HCT116 (cell line): ENCODE results near the gene FKBP1A. TPM values are rescaled to one million over a fixed set of nuclear protein-coding genes. Genes with fewer than 3 reads are reported as not detected.

Experiments
- ATAC-seq: fragments of 200-7000 bp; cut with Tn5 transposase; 2 replicates; pipeline ENCODE4 v1.9.1; 2020; ENCODE audit warnings: mild to moderate bottlenecking, moderate library complexity
- BruUV-seq: library from RNA; stranded (reverse); fragments of 400-500 nt; replicated peaks from 2 replicates; lab custom pipeline; 2021; lab: Mats Ljungman, UMichigan
- CTCF ChIA-PET: fragments of 300-600 bp; sonication (Branson Sonifier 250); formaldehyde crosslinking; loops from one replicate; lab custom pipeline; 2021; ENCODE audit warnings: antibody characterized with exemption; lab: Charles Lee
- POLR2A ChIA-PET: fragments of 300-600, 350-600 bp; sonication (Branson Sonifier 250); formaldehyde crosslinking; loops from one replicate; lab custom pipeline; 2021; ENCODE audit warnings: antibody characterized with exemption; lab: Charles Lee
- RAD21 ChIA-PET, 2 experiments: fragments of 300-600 bp; sonication (Branson Sonifier 250); formaldehyde crosslinking; loops; one replicate each; lab custom pipeline; 2023; ENCODE audit warnings: low total read pairs in 2 of 2; ENCODE audit not compliant: uncharacterized antibody in 2 of 2, unreplicated experiment in 2 of 2, low non-redundant PET in 1 of 2; lab: Charles Lee
- DNase-seq: peaks from one replicate; pipeline ENCODE4 v3.0.0-alpha.2; 2010; ENCODE audit warnings: low read depth, low spot score
- H2AFZ ChIP-seq: fragments of 200-600 bp; shearing (Covaris generic), sonication (generic); 2 replicates; pipeline ENCODE4 v1.6.1; 2017; ENCODE audit warnings: low read depth, mixed run types, mixed read lengths, antibody characterized with exemption, low read length; ENCODE audit not compliant: poor library complexity, severe bottlenecking
- H3K27ac ChIP-seq: 2 replicates; pipeline ENCODE4 v1.5.1; 2012; ENCODE audit warnings: low read depth, low read length
- H3K27me3 ChIP-seq: fragments of 200-600 bp; sonication (generic); 2 replicates; pipeline ENCODE4 v1.6.1; 2016; ENCODE audit warnings: mixed run types, low read length, mixed read lengths; ENCODE audit not compliant: insufficient read depth
- H3K36me3 ChIP-seq, 2 experiments: fragments of 200-500 bp in 1 of 2; fragments of 200-600 bp in 1 of 2; sonication (Bioruptor generic) in 1 of 2; sonication (generic) in 1 of 2; 2 replicates each; pipeline versions ENCODE4 v1.5.1 to v1.6.1; 2014 to 2016; ENCODE audit warnings: low read length in 2 of 2, inconsistent platforms in 1 of 2, mixed read lengths in 1 of 2, mixed run types in 1 of 2; ENCODE audit not compliant: insufficient read depth in 2 of 2, control insufficient read depth in 1 of 2
- H3K4me1 ChIP-seq, 2 experiments: fragments of 200-600 bp in 1 of 2; sonication (generic) in 1 of 2; 2 replicates each; pipeline versions ENCODE4 v1.5.1 to v1.6.1; 2012 to 2017; ENCODE audit warnings: low read length in 2 of 2, inconsistent platforms in 1 of 2, mild to moderate bottlenecking in 1 of 2, mixed read lengths in 1 of 2, mixed run types in 1 of 2, moderate library complexity in 1 of 2; ENCODE audit not compliant: insufficient read depth in 2 of 2, control insufficient read depth in 1 of 2
- H3K4me2 ChIP-seq: fragments of 200-600 bp; sonication (generic); 2 replicates; pipeline ENCODE4 v1.6.1; 2017; ENCODE audit warnings: mixed run types, low read length, mixed read lengths
- H3K4me3 ChIP-seq, 2 experiments: fragments of 200-600 bp in 1 of 2; sonication (generic) in 1 of 2; replicated peaks in 1 of 2; 2 replicates each; pipeline ENCODE4 v1.5.1; 2011 to 2016; ENCODE audit warnings: low read length in 2 of 2, control low read depth in 1 of 2, low read depth in 1 of 2, mild to moderate bottlenecking in 1 of 2, mixed read lengths in 1 of 2, mixed run types in 1 of 2
- H3K79me2 ChIP-seq: fragments of 200-600 bp; sonication (generic); 2 replicates; pipeline ENCODE4 v1.6.1; 2017; ENCODE audit warnings: mild to moderate bottlenecking, mixed run types, low read length, moderate library complexity, mixed read lengths; ENCODE audit not compliant: insufficient read depth
- H3K9ac ChIP-seq: fragments of 200-600 bp; sonication (generic); 2 replicates; pipeline ENCODE4 v1.6.1; 2016; ENCODE audit warnings: low read length, mixed read lengths
- H3K9me2 ChIP-seq: fragments of 200-600 bp; sonication (generic), shearing (Covaris generic); 2 replicates; pipeline ENCODE4 v1.6.1; 2017; ENCODE audit warnings: mixed run types, mild to moderate bottlenecking, moderate library complexity; ENCODE audit not compliant: insufficient read depth
- H3K9me3 ChIP-seq, 2 experiments: fragments of 200-500 bp in 1 of 2; fragments of 200-600 bp in 1 of 2; sonication (Bioruptor generic) in 1 of 2; sonication (generic) in 1 of 2; 2 replicates each; pipeline ENCODE4 v1.6.1; 2014 to 2017; ENCODE audit warnings: low read length in 2 of 2, mixed read lengths in 2 of 2, inconsistent platforms in 1 of 2, low read depth in 1 of 2, mild to moderate bottlenecking in 1 of 2, mixed run types in 1 of 2, moderate library complexity in 1 of 2; ENCODE audit not compliant: control insufficient read depth in 1 of 2, insufficient read depth in 1 of 2
- H4K20me1 ChIP-seq: fragments of 200-600 bp; sonication (generic), shearing (Covaris generic); 2 replicates; pipeline ENCODE4 v1.6.1; 2017; ENCODE audit warnings: mixed run types, mild to moderate bottlenecking, moderate library complexity; ENCODE audit not compliant: insufficient read depth
- CBX3 ChIP-seq: IDR thresholded peaks from 2 replicates; pipeline ENCODE4 v1.6.1; 2012; ENCODE audit warnings: low read depth
- EGR1 ChIP-seq: IDR thresholded peaks from 2 replicates; pipeline ENCODE4 v1.6.1; 2012; ENCODE audit warnings: low read depth
- EZH2 ChIP-seq: fragments of 200-600 bp; sonication (generic); IDR thresholded peaks from 2 replicates; pipeline ENCODE4 v1.6.1; 2017; ENCODE audit warnings: antibody characterized with exemption, mixed run types
- EZH2phosphoT487 ChIP-seq: fragments of 200-600 bp; IDR thresholded peaks from 2 replicates; pipeline ENCODE4 v1.6.1; 2018; ENCODE audit warnings: antibody characterized with exemption, borderline replicate concordance
- FOSL1 ChIP-seq: IDR thresholded peaks from 2 replicates; pipeline ENCODE4 v1.6.1; 2012; ENCODE audit warnings: low read depth
- JUND ChIP-seq: IDR thresholded peaks from 2 replicates; pipeline ENCODE4 v1.6.1; 2012
- POLR2A ChIP-seq: IDR thresholded peaks from 2 replicates; pipeline ENCODE4 v1.7.0; 2011; ENCODE audit warnings: borderline replicate concordance; ENCODE audit not compliant: insufficient read depth, insufficient read length; ENCODE audit errors: extremely low read depth
- POLR2AphosphoS5 ChIP-seq: IDR thresholded peaks from 2 replicates; pipeline ENCODE4 v1.6.1; 2011; ENCODE audit warnings: mild to moderate bottlenecking, low read depth, low read length, moderate library complexity
- SIN3A ChIP-seq: IDR thresholded peaks from 2 replicates; pipeline ENCODE4 v1.6.1; 2012; ENCODE audit warnings: low read depth
- SP1 ChIP-seq: IDR thresholded peaks from 2 replicates; pipeline ENCODE4 v1.6.1; 2012; ENCODE audit warnings: low read depth
- ZNF274 ChIP-seq: fragments of 200-500 bp; sonication (Bioruptor generic); IDR thresholded peaks from 2 replicates; pipeline ENCODE4 v1.6.1; 2014; ENCODE audit warnings: mild to moderate bottlenecking, low read depth, low read length, inconsistent platforms
- intact Hi-C: fragments of 100-400 bp; cut with micrococcal nuclease; formaldehyde crosslinking; loops from 2 replicates; pipeline ENCODE4 v1.10.0; 2022
- total RNA-seq: library from RNA; stranded (reverse); gene quantifications from one replicate; pipeline ENCODE4 v1.2.1, GENCODE V29; 2021; ENCODE audit not compliant: unreplicated experiment
- TF ChIP-seq, protein P1 (sequence below): IDR thresholded peaks from 2 replicates; pipeline ENCODE4 v1.6.1; 2011; ENCODE audit warnings: mild to moderate bottlenecking, low read length, moderate library complexity; ENCODE audit not compliant: insufficient replicate concordance; ENCODE audit errors: extremely low read depth
- TF ChIP-seq, protein P2 (sequence below), 3 experiments: fragments of 200-600 bp in 1 of 3; sonication (generic) in 1 of 3; IDR thresholded peaks in 2 of 3; conservative IDR thresholded peaks in 1 of 3; 2 replicates each; pipeline ENCODE4 v1.5.1; 2012 to 2017; ENCODE audit warnings: low read depth in 2 of 3, low read length in 2 of 3, antibody characterized with exemption in 1 of 3, borderline replicate concordance in 1 of 3, control low read depth in 1 of 3, mild to moderate bottlenecking in 1 of 3, mixed read lengths in 1 of 3, mixed run types in 1 of 3, moderate library complexity in 1 of 3; ENCODE audit not compliant: insufficient read depth in 1 of 3
- TF ChIP-seq, protein P3 (sequence below): IDR thresholded peaks from 2 replicates; pipeline ENCODE4 v1.6.1; 2012

Gene FKBP1A
- total RNA-seq, 1 experiment from 2014 or later: 259 TPM

DNA sequence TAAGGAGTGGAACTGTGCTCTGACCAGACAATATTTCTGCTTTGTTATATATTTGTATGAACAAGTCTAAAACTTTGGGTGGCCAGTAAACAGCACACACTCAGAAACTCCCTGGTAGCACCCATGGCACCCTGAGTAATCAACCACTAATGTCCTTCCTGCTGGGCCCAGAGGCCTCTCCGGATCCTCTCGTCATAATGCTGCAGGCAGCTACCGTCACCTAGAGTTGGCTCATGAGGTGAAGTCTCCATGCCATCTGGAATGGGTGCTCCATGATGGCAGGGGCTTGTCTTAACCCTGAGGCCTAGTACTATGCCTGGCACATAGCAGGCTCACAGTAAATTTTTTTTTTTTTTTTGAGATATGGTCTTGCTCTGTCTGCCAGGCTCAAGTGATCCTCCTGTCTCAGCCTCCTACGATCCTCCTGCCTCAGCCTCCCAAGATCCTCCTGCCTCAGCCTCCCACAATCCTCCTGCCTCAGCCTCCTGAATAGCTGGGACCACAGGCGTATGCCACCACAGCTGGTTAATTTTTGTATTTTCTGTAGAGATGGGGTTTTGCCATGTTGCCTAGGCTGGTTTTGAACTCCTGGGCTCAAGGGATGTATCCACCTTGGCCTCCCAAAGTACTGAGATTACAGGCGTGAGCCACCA is 60.9 kb downstream of the FKBP1A start (continued):
- TF ChIP-seq, protein P1, sequence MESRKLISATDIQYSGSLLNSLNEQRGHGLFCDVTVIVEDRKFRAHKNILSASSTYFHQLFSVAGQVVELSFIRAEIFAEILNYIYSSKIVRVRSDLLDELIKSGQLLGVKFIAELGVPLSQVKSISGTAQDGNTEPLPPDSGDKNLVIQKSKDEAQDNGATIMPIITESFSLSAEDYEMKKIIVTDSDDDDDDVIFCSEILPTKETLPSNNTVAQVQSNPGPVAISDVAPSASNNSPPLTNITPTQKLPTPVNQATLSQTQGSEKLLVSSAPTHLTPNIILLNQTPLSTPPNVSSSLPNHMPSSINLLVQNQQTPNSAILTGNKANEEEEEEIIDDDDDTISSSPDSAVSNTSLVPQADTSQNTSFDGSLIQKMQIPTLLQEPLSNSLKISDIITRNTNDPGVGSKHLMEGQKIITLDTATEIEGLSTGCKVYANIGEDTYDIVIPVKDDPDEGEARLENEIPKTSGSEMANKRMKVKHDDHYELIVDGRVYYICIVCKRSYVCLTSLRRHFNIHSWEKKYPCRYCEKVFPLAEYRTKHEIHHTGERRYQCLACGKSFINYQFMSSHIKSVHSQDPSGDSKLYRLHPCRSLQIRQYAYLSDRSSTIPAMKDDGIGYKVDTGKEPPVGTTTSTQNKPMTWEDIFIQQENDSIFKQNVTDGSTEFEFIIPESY: no peak
- TF ChIP-seq JUND: no peak
- TF ChIP-seq ZNF274: no peak
- TF ChIP-seq, all 23 proteins: peak for 0

DNA sequence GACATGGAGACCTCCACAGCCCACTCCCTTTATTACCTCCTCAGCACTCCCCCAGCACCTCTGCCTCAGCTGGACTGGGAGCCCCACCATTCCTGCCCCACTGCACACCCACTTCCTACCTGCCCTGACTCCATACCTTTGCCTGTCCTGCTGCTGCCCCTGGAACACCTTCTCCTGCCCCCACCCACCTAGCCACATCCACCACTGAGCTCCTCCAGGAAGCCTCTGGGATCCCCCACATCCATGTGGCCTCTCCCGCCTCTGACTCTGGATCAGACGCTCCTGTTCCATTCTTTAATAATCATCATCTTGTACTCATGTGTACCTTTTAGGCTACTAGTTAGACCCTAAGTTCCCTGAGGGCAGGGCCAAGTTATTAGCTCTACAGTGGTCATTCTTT is 61.8 kb downstream of the FKBP1A start:
- Histone ChIP-seq H3K9me3 (no peaks in the 10 kb centered on the region), H3K9ac (no peak overlapping the region), H3K27ac (no peak overlapping the region), H3K27me3 (no peaks in the 10 kb centered on the region), H3K36me3 (0 out of 4 replicates have a peak, but pooled peaks cover 0 to 3% of the 10 kb centered on the region in 2 experiments), H3K4me2 (no peak overlapping the region), H4K20me1 (no peaks in the 10 kb centered on the region; the same call in 1 of the 2 replicates), H2AFZ (no peak overlapping the region), H3K9me2 (no peaks in the 10 kb centered on the region), H3K79me2 (peaks cover 80% of the 10 kb centered on the region), H3K4me3 (no peak overlapping the region), H3K4me1 (peaks cover 28 to 40% of the 10 kb centered on the region in 2 experiments)
- no peak for ATAC-seq
- intact Hi-C loops: no loop called here
- no peak for DNase-seq
- no TSS peak for BruUV-seq
- ChIA-PET RAD21 (no interaction called here), CTCF (no interaction called here), POLR2A (no interaction called here)
- TF ChIP-seq SIN3A (no peak), POLR2A (no peak), POLR2AphosphoS5 (no peak), SP1 (no peak), CBX3 (no peak), ZNF274 (no peak), FOSL1 (no peak), EZH2phosphoT487 (no peak), EGR1 (no peak), EZH2 (no peak)
- TF ChIP-seq, protein P2, sequence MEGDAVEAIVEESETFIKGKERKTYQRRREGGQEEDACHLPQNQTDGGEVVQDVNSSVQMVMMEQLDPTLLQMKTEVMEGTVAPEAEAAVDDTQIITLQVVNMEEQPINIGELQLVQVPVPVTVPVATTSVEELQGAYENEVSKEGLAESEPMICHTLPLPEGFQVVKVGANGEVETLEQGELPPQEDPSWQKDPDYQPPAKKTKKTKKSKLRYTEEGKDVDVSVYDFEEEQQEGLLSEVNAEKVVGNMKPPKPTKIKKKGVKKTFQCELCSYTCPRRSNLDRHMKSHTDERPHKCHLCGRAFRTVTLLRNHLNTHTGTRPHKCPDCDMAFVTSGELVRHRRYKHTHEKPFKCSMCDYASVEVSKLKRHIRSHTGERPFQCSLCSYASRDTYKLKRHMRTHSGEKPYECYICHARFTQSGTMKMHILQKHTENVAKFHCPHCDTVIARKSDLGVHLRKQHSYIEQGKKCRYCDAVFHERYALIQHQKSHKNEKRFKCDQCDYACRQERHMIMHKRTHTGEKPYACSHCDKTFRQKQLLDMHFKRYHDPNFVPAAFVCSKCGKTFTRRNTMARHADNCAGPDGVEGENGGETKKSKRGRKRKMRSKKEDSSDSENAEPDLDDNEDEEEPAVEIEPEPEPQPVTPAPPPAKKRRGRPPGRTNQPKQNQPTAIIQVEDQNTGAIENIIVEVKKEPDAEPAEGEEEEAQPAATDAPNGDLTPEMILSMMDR (IDR thresholded peaks at IDR 0.05 in 2 of 3, conservative IDR thresholded peaks at IDR 0.05 in 1 of 3; ENCODE audit: borderline replicate concordance in 1 of 3, insufficient read depth in 1 of 3, low read depth in 2 of 3, low read length in 2 of 3): no peak
- TF ChIP-seq, protein P1: no peak
- TF ChIP-seq, protein P3, sequence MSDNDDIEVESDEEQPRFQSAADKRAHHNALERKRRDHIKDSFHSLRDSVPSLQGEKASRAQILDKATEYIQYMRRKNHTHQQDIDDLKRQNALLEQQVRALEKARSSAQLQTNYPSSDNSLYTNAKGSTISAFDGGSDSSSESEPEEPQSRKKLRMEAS: no peak
